Left ventricle myocardium superior (tissue), 1 donor: ENCODE measurements around the gene SLC25A13. TPM values are rescaled to one million over a fixed set of nuclear protein-coding genes. Genes with fewer than 3 reads are reported as not detected.
"Not testable (repeated sequence)": the region's sequence is repeated elsewhere in the genome, so short reads cannot be mapped to it uniquely, and the experiment has no call there.

Source experiments
- ATAC-seq: fragments of 200-7000 bp; cut with Tn5 transposase; one replicate; pipeline ENCODE4 v1.9.1; 2020; ENCODE audit warnings: mild to moderate bottlenecking, moderate library complexity
- DNase-seq: peaks from one replicate; pipeline ENCODE4 v3.0.0-alpha.2; 2020
- intact Hi-C: fragments of 100-400 bp; cut with micrococcal nuclease; formaldehyde crosslinking; loops from one replicate; pipeline ENCODE4 v1.11.0; 2022
- total RNA-seq: library from RNA; stranded (reverse); fragmentation: NEBNext Ultra II Directional; extraction: Animal tissue kit (Norgen Biotek cat#: 25700); gene quantifications from one replicate; pipeline ENCODE4 v1.2.1, GENCODE V29; 2021
- donor health status: DM: no; HTN: yes; CAD: no; lungs with severe emphysema.

SLC25A13 gene
- total RNA-seq, 1 donor from 2014 or later, result 13.7 TPM

GRCh38 chr7:96303686-96304443, 18.0 kb downstream of the SLC25A13 start:
- no peak for ATAC-seq
- intact Hi-C loops, result no loop called here
- DNase-seq, result no peak

- intact Hi-C loops, result no loop called here
- ATAC-seq (no peak), DNase-seq (no peak)
Observed at GRCh38 chr7:96303105-96303685, 18.7 kb downstream of the SLC25A13 start.

GRCh38 chr7:96300986-96301385, 20.9 kb downstream of the SLC25A13 start:
- ATAC-seq, result no peak
- intact Hi-C loops, result no loop called here

GRCh38 chr7:96300502-96300901, 21.4 kb downstream of the SLC25A13 start:
- no peak for ATAC-seq
- intact Hi-C loops, result no loop called here
- DNase-seq, result no peak

More at GRCh38 chr7:96300986-96301385, 20.9 kb downstream of the SLC25A13 start:
- DNase-seq, result no peak

- no peak for ATAC-seq
- DNase-seq, result no peak
Observed at GRCh38 chr7:96299496-96299895, 22.4 kb downstream of the SLC25A13 start.

GRCh38 chr7:96297876-96298275, 24.0 kb downstream of the SLC25A13 start:
- intact Hi-C loops, result no loop called here
- ATAC-seq, result no peak
- no peak for DNase-seq

More at GRCh38 chr7:96299496-96299895, 22.4 kb downstream of the SLC25A13 start:
- intact Hi-C loops, result no loop called here

- intact Hi-C loops, ATAC-seq, DNase-seq: not testable (repeated sequence)
Observed at GRCh38 chr7:96297446-96297845, 24.5 kb downstream of the SLC25A13 start.

GRCh38 chr7:96293911-96294310, 28.0 kb downstream of the SLC25A13 start:
- ATAC-seq, DNase-seq, intact Hi-C loops: not testable (repeated sequence)

GRCh38 chr7:96287559-96287958, 34.3 kb downstream of the SLC25A13 start:
- DNase-seq, result no peak
- ATAC-seq, result no peak
- intact Hi-C loops, result no loop called here

GRCh38 chr7:96287132-96287531, 34.8 kb downstream of the SLC25A13 start:
- ATAC-seq, result no peak

GRCh38 chr7:96285579-96285978, 36.3 kb downstream of the SLC25A13 start:
- ATAC-seq (no peak), DNase-seq (no peak)
- intact Hi-C loops, result no loop called here

More at GRCh38 chr7:96287132-96287531, 34.8 kb downstream of the SLC25A13 start:
- DNase-seq, result no peak
- intact Hi-C loops, result no loop called here

- DNase-seq (no peak), ATAC-seq (no peak)
- intact Hi-C loops, result no loop called here
Observed at GRCh38 chr7:96284835-96285234, 37.1 kb downstream of the SLC25A13 start.

GRCh38 chr7:96284240-96284639, 37.7 kb downstream of the SLC25A13 start:
- no peak for DNase-seq
- intact Hi-C loops, result no loop called here
- no peak for ATAC-seq

GRCh38 chr7:96282835-96283234, 39.1 kb downstream of the SLC25A13 start:
- intact Hi-C loops, result no loop called here
- ATAC-seq (no peak), DNase-seq (no peak)

GRCh38 chr7:96277921-96278320, 44.0 kb downstream of the SLC25A13 start:
- DNase-seq (no peak), ATAC-seq (no peak)
- intact Hi-C loops, result no loop called here

- ATAC-seq (no peak), DNase-seq (no peak)
- intact Hi-C loops, result no loop called here
Observed at GRCh38 chr7:96276019-96276418, 45.9 kb downstream of the SLC25A13 start.

GRCh38 chr7:96273716-96274115, 48.2 kb downstream of the SLC25A13 start:
- DNase-seq (no peak), ATAC-seq (no peak)
- intact Hi-C loops, result no loop called here

GRCh38 chr7:96269246-96269994, 52.5 kb downstream of the SLC25A13 start:
- ATAC-seq (no peak), DNase-seq (no peak)
- intact Hi-C loops, result no loop called here

GRCh38 chr7:96266580-96266979, 55.3 kb downstream of the SLC25A13 start:
- ATAC-seq, result no peak
- no peak for DNase-seq

GRCh38 chr7:96266015-96266414, 55.9 kb downstream of the SLC25A13 start:
- ATAC-seq (no peak), DNase-seq (no peak)
- intact Hi-C loops, result no loop called here

More at GRCh38 chr7:96266580-96266979, 55.3 kb downstream of the SLC25A13 start:
- intact Hi-C loops, result no loop called here
